KMS-11 (cell line): ENCODE results near the gene ATP1B3.

Experiments used
- H2AFZ ChIP-seq: fragments of 200-600 bp; sonication (generic); 2 replicates; pipeline ENCODE4 v1.6.1; 2016; ENCODE audit warnings: antibody characterized with exemption, mixed run types, low read depth
- H3K27ac ChIP-seq: fragments of 200-600 bp; sonication (generic); 2 replicates; pipeline ENCODE4 v1.6.1; 2016; ENCODE audit warnings: mild to moderate bottlenecking, mixed run types
- H3K27me3 ChIP-seq: fragments of 200-600 bp; sonication (generic); 2 replicates; pipeline ENCODE4 v1.6.1; 2017; ENCODE audit warnings: mild to moderate bottlenecking, low read depth, mixed run types, moderate library complexity; ENCODE audit not compliant: insufficient read depth
- H3K36me3 ChIP-seq: fragments of 200-600 bp; sonication (generic); 2 replicates; pipeline ENCODE4 v1.6.1; 2017; ENCODE audit warnings: mild to moderate bottlenecking, mixed run types; ENCODE audit not compliant: insufficient read depth
- H3K4me1 ChIP-seq: fragments of 200-600 bp; sonication (generic); 2 replicates; pipeline ENCODE4 v1.6.1; 2016; ENCODE audit warnings: mild to moderate bottlenecking, low read depth, mixed run types; ENCODE audit not compliant: poor library complexity, severe bottlenecking
- H3K4me2 ChIP-seq: fragments of 200-600 bp; sonication (generic); 2 replicates; pipeline ENCODE4 v1.7.0; 2016; ENCODE audit warnings: mild to moderate bottlenecking, mixed run types
- H3K4me3 ChIP-seq: fragments of 200-600 bp; sonication (generic); IDR thresholded peaks from 2 replicates; pipeline ENCODE4 v1.6.1; 2017; ENCODE audit warnings: low read depth, low read length, mixed read lengths; ENCODE audit not compliant: insufficient read depth
- H3K79me2 ChIP-seq: fragments of 200-600 bp; sonication (generic); 2 replicates; pipeline ENCODE4 v1.6.1; 2016; ENCODE audit warnings: low read depth, mixed run types; ENCODE audit not compliant: insufficient read depth
- H3K9ac ChIP-seq: fragments of 200-600 bp; sonication (generic); 2 replicates; pipeline ENCODE4 v1.6.1; 2016; ENCODE audit warnings: mild to moderate bottlenecking, mixed run types
- H4K20me1 ChIP-seq: fragments of 200-600 bp; sonication (generic); 2 replicates; pipeline ENCODE4 v1.6.1; 2016; ENCODE audit warnings: mild to moderate bottlenecking, mixed run types; ENCODE audit not compliant: insufficient read depth
- CTCF ChIP-seq: fragments of 200-600 bp; sonication (generic); conservative IDR thresholded peaks from 2 replicates; pipeline ENCODE4 v1.6.1; 2017; ENCODE audit warnings: low read depth, mild to moderate bottlenecking, antibody characterized with exemption, low read length, moderate library complexity, mixed read lengths

The ATP1B3 gene

GRCh38 chr3:141876891-141877621 is 613 bp downstream of the ATP1B3 start:
- Histone ChIP-seq H3K4me3 (no peak overlapping the region), H4K20me1 (peaks cover 29% of the 10 kb centered on the region; the same call in 1 of the 2 replicates), H2AFZ (peak overlapping the region; percentile 65), H3K4me1 (peaks cover 34% of the 10 kb centered on the region), H3K9ac (peak overlapping the region; percentile 90), H3K27ac (peak overlapping the region; percentile 94), H3K27me3 (no peaks in the 10 kb centered on the region), H3K36me3 (no peaks in the 10 kb centered on the region; the same call in 1 of the 2 replicates), H3K4me2 (peak overlapping the region; percentile 84), H3K79me2 (peaks cover 50% of the 10 kb centered on the region)
- no peak for TF ChIP-seq CTCF

GRCh38 chr3:141877911-141878310 is 1.5 kb downstream of the ATP1B3 start:
- no peak for TF ChIP-seq CTCF
- Histone ChIP-seq H3K4me2 (peak overlapping the region; percentile 84), H3K36me3 (no peaks in the 10 kb centered on the region; the same call in 1 of the 2 replicates), H3K9ac (peak overlapping the region; percentile 90), H3K27me3 (no peaks in the 10 kb centered on the region), H3K4me3 (peak overlapping the region; percentile 40), H4K20me1 (peaks cover 36% of the 10 kb centered on the region; the same call in 1 of the 2 replicates), H3K4me1 (peaks cover 41% of the 10 kb centered on the region), H3K27ac (peak overlapping the region; percentile 94), H2AFZ (0 out of 2 replicates have a peak overlapping the region, but pooled peaks have one; percentile 65), H3K79me2 (peaks cover 59% of the 10 kb centered on the region)

- peaks cover 41% of the 10 kb centered on the region for H3K4me1 ChIP-seq
- H2AFZ ChIP-seq = no peak overlapping the region
- H3K79me2 ChIP-seq = peaks cover 63% of the 10 kb centered on the region
- no peaks in the 10 kb centered on the region for H3K27me3 ChIP-seq
- no peaks in the 10 kb centered on the region; the same call in 1 of the 2 replicates for H3K36me3 ChIP-seq
- peak overlapping the region; percentile 90 for H3K9ac ChIP-seq
- peak overlapping the region; percentile 40 for H3K4me3 ChIP-seq
- peak overlapping the region; percentile 84 for H3K4me2 ChIP-seq
- peaks cover 38% of the 10 kb centered on the region; the same call in 1 of the 2 replicates for H4K20me1 ChIP-seq
- TF ChIP-seq CTCF = no peak
- peak overlapping the region; percentile 94; the same call in 1 of the 2 replicates for H3K27ac ChIP-seq
Measured at GRCh38 chr3:141878326-141878725, 1.9 kb downstream of the ATP1B3 start.

GRCh38 chr3:141878817-141879216 is 2.4 kb downstream of the ATP1B3 start:
- Histone ChIP-seq H2AFZ (no peak overlapping the region), H4K20me1 (peaks cover 39% of the 10 kb centered on the region; the same call in 1 of the 2 replicates), H3K79me2 (peaks cover 68% of the 10 kb centered on the region), H3K4me3 (peak overlapping the region; percentile 40), H3K4me1 (peaks cover 41% of the 10 kb centered on the region), H3K27me3 (no peaks in the 10 kb centered on the region), H3K27ac (peak overlapping the region; percentile 94; the same call in 1 of the 2 replicates), H3K36me3 (no peaks in the 10 kb centered on the region; the same call in 1 of the 2 replicates), H3K9ac (peak overlapping the region; percentile 90), H3K4me2 (peak overlapping the region; percentile 84)
- TF ChIP-seq CTCF = no peak
